GM10248 (cell line): ENCODE data around the gene PRKCE.

Experiments
- CTCF ChIA-PET: fragments of 300-600 bp; sonication (Branson Sonifier 250); formaldehyde crosslinking; extraction: SDS; loops from one replicate; lab custom pipeline; 2021; ENCODE audit warnings: antibody characterized with exemption; lab: Yijun Ruan, JAX
- POLR2A ChIA-PET: fragments of 350-650 bp; sonication (Branson Sonifier 250); formaldehyde crosslinking; extraction: SDS; loops from one replicate; lab custom pipeline; 2020; ENCODE audit warnings: antibody characterized with exemption; lab: Yijun Ruan, JAX
- DNase-seq: peaks from one replicate; pipeline ENCODE4 v3.0.0; 2012; ENCODE audit errors: extremely low spot score
- TF ChIP-seq, protein P1 (sequence below): IDR thresholded peaks from 2 replicates; pipeline ENCODE4 v1.5.1; 2012; ENCODE audit warnings: mild to moderate bottlenecking, low read depth; ENCODE audit errors: extremely low read depth, missing control alignments, control extremely low read depth

The PRKCE gene

DNA sequence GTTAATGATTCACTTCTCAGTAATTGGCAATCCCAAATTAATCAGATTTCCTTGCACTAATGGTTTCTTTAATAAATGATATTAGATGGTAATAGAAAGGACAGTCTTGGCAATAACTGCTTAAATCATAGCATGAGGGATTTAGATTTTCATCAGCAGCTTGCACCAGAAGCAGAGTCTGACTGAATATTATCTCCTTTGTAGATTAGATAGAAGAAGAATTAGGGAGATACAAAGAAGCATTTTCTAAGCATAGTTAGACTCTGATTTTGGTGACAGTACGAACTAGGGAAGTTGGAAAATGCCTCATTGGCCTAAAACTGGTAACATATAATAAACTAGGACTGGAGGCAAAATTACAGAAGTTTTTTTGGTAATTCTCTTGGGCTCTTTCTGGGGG, 412.9 kb downstream of the PRKCE start:
- TF ChIP-seq, protein P1, sequence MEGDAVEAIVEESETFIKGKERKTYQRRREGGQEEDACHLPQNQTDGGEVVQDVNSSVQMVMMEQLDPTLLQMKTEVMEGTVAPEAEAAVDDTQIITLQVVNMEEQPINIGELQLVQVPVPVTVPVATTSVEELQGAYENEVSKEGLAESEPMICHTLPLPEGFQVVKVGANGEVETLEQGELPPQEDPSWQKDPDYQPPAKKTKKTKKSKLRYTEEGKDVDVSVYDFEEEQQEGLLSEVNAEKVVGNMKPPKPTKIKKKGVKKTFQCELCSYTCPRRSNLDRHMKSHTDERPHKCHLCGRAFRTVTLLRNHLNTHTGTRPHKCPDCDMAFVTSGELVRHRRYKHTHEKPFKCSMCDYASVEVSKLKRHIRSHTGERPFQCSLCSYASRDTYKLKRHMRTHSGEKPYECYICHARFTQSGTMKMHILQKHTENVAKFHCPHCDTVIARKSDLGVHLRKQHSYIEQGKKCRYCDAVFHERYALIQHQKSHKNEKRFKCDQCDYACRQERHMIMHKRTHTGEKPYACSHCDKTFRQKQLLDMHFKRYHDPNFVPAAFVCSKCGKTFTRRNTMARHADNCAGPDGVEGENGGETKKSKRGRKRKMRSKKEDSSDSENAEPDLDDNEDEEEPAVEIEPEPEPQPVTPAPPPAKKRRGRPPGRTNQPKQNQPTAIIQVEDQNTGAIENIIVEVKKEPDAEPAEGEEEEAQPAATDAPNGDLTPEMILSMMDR: no peak
- ChIA-PET CTCF (interaction anchor here (2.6 kb wide), 1 partner anchor 36 kb away, joined by 12 read pairs; no protein-coding TSS in a partner anchor), POLR2A (no interaction called here)
- DNase-seq: no peak

DNA sequence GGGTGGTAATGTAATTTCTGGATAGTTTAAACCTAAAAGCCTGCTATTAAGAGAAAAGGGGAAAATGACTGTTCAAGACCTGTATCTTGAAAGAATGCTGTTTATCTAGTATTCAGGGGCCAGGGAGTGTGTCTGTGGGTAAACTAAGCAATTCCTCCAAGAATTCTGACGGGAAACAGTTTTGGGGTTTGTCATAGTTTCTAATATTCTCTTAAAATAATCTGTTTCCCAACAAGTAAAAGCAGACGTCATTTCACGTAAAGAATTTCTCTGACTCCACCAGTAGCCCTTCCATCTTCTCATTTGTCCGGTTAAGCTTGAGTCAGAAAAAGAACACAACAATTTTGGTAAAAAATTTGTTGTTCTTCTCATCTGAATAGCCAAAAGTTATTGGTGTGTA, 413.7 kb downstream of the PRKCE start:
- TF ChIP-seq, protein P1: no peak
- ChIA-PET CTCF (interaction anchor here (0.7 to 1.1 kb wide), 2 partner anchors 15 to 301 kb away, joined by 3 read pairs; no protein-coding TSS in a partner anchor), POLR2A (no interaction called here)
- DNase-seq: no peak

DNA sequence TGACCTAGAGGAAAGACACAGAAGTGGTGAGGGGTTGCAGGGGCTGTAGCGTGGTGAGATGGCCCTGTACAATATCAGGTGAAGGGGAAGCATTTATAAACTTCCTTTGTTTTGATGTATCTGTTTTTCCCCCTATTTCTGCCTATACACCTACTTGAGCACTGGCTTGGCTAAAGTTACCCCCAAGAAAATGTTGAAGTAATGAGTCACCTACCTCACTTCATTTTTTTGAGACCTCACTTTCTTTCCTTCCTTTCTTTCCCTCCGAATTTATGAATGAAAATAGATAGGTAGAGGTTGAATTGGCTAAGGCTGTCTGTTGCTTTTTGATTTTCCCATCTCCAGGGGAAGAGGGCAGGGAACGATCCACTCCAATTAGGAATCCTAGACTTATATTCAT, 414.6 kb downstream of the PRKCE start:
- DNase-seq: no peak
- POLR2A ChIA-PET: no interaction called here
- CTCF ChIA-PET: interaction anchor here (1.1 kb wide), 1 partner anchor 16 kb away, joined by 3 read pairs; no protein-coding TSS in a partner anchor
- TF ChIP-seq, protein P1: no peak

DNA sequence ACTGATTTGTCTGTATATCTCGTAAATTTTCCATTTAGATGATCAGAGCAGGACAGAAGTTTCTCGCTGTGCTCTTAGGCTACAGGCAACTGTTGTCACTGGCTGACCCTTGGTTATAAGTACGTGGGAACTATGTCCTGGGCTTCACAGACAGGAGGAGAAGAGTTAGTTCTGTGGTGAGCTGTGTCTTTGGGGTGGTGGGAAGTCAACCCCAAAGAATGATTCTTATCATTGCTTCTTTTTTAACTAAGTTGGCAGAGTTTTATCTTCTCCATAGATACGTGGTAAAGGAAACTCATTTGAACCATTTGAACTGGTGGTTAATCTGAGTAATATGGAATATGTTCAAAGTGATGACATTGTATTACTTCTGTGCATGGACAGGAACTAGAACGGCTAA, 415.1 kb downstream of the PRKCE start:
- POLR2A ChIA-PET: no interaction called here
- CTCF ChIA-PET: no interaction called here
- TF ChIP-seq, protein P1: no peak
- DNase-seq: no peak

DNA sequence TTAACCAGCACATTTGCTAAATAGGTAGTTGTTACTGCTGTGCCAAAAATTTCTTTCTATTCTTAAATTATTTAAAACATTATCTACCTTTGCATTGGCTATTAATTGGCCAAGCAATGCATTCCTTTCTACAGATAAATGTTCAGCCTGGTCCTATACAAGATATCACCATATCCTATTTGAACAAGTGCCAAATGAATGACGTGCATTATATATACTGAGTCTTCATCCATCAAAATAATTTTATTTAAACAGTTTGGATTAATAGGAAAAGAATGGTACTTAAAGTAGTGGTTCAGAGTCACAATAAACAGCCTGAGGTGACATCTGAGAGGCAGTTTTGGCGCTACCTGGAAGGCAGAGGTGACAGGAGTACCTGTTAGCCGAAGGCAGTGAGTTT, 415.6 kb downstream of the PRKCE start:
- POLR2A ChIA-PET: no interaction called here

DNA sequence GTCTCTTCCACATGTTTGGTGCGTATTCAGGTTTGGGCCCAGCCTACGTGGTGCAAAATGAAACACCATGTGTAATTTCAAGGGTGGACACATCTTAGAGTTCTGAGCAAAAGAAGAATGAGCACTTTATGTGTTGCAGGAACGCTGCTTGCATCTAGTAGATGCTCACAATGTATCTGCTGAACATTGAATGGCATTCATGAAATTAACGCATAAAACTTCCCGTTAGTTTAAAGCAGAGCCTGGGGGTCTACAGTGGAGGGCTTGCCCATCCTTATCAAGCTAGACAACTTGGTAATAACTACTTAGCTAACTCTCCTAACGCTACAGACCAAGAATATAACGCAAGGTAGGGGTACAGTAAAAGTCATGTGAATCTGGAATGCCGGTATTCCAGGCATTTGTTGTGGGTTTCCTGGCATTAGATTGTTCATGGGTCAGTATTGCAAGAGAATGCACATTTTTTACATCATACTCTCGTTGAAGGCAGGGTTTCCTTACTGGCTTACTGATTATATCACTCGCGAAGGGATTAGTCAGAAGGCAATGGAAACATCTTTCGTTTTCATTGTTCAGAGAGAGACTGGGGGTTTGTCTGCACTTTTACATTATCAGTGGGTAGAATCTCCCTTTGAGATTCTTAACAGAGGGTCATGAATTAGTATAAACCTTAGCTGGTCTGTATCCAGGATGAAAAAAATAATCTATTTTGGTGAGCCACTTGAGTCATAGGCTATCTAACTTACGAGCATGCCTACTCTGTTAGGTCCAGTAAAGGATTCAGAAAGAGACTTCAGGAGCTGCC, 416.2 kb downstream of the PRKCE start:
- CTCF ChIA-PET: no interaction called here
- no peak for DNase-seq
- POLR2A ChIA-PET: no interaction called here
- TF ChIP-seq, protein P1: no peak

More for the DNA sequence above, 415.6 kb downstream of the PRKCE start:
- TF ChIP-seq, protein P1: no peak
- CTCF ChIA-PET: no interaction called here
- no peak for DNase-seq
